Activated naive CD8-positive, alpha-beta T cell treated with anti-CD3 and anti-CD28 coated beads, Interleukin-2, amount 50 U/mL, for 24 hours (primary cell): ENCODE results near the gene TGFBR2.

Experiments used
- ATAC-seq: fragments of 150-1000 bp; cut with Tn5 transposase; one replicate; pipeline ENCODE4 v1.10.0; 2021
- DNase-seq: peaks from one replicate; pipeline ENCODE4 v3.0.0; 2021
- H3K27ac Mint-ChIP-seq: one replicate; pipeline ENCODE4 v1.8.0; 2021; ENCODE audit warnings: mild to moderate bottlenecking, mixed read lengths
- H3K27me3 Mint-ChIP-seq: one replicate; pipeline ENCODE4 v1.8.0; 2021; ENCODE audit warnings: mixed read lengths
- H3K36me3 Mint-ChIP-seq: one replicate; pipeline ENCODE4 v1.8.0; 2021; ENCODE audit warnings: low read depth, mixed read lengths
- H3K4me1 Mint-ChIP-seq: one replicate; pipeline ENCODE4 v1.8.0; 2021; ENCODE audit warnings: mixed read lengths
- H3K4me3 Mint-ChIP-seq: one replicate; pipeline ENCODE4 v1.8.0; 2021; ENCODE audit warnings: mild to moderate bottlenecking, moderate library complexity, mixed read lengths
- H3K9me3 Mint-ChIP-seq: one replicate; pipeline ENCODE4 v1.8.0; 2021; ENCODE audit warnings: mixed read lengths

Gene TGFBR2

GRCh38 chr3:30606301-30607031 lies at the start of gene TGFBR2:
TSS of gene TGFBR2 (plus strand) at chr3:30606601. CDS start at chr3:30606884, 283 bp downstream.
- ATAC-seq (peak; percentile 86), DNase-seq (peak; percentile 90)
- no peaks in the 10 kb centered on the region for H3K27me3 Mint-ChIP-seq
- peak within 1 kb of the TSS; percentile 92 for H3K4me3 Mint-ChIP-seq
- H3K27ac Mint-ChIP-seq: peak within 1 kb of the TSS; percentile 96
- no peaks in the 10 kb centered on the region for H3K9me3 Mint-ChIP-seq
- H3K4me1 Mint-ChIP-seq: peaks cover 68% of the 10 kb centered on the region
- peaks cover 34% of the 10 kb centered on the region for H3K36me3 Mint-ChIP-seq

- Mint-ChIP-seq H3K4me1 (peaks cover 11% of the 10 kb centered on the region), H3K4me3 (no peak overlapping the region), H3K9me3 (no peaks in the 10 kb centered on the region), H3K36me3 (no peaks in the 10 kb centered on the region), H3K27me3 (no peaks in the 10 kb centered on the region), H3K27ac (no peak overlapping the region)
- DNase-seq (no peak), ATAC-seq (no peak)
These were observed 48.6 kb upstream of the TGFBR2 start for GRCh38 chr3:30557746-30558303.

- DNase-seq (no peak), ATAC-seq (no peak)
- no peaks in the 10 kb centered on the region for H3K4me1 Mint-ChIP-seq
- no peaks in the 10 kb centered on the region for H3K36me3 Mint-ChIP-seq
- no peak overlapping the region for H3K27ac Mint-ChIP-seq
- H3K27me3 Mint-ChIP-seq: no peaks in the 10 kb centered on the region
- H3K9me3 Mint-ChIP-seq: no peaks in the 10 kb centered on the region
- H3K4me3 Mint-ChIP-seq: no peak overlapping the region
These were observed 42.4 kb upstream of the TGFBR2 start for GRCh38 chr3:30563956-30564355.

- ATAC-seq: no peak
- Mint-ChIP-seq H3K27ac (no peak overlapping the region), H3K4me1 (no peaks in the 10 kb centered on the region), H3K9me3 (no peaks in the 10 kb centered on the region), H3K27me3 (no peaks in the 10 kb centered on the region), H3K36me3 (no peaks in the 10 kb centered on the region), H3K4me3 (no peak overlapping the region)
- DNase-seq: no peak
These were observed 39.2 kb upstream of the TGFBR2 start for GRCh38 chr3:30567139-30567753.

- no peak overlapping the region for H3K4me3 Mint-ChIP-seq
- H3K27me3 Mint-ChIP-seq: no peaks in the 10 kb centered on the region
- H3K36me3 Mint-ChIP-seq: no peaks in the 10 kb centered on the region
- DNase-seq (no peak), ATAC-seq (no peak)
- no peaks in the 10 kb centered on the region for H3K9me3 Mint-ChIP-seq
- H3K27ac Mint-ChIP-seq: no peak overlapping the region
- peaks cover 19% of the 10 kb centered on the region for H3K4me1 Mint-ChIP-seq
These were observed 29.5 kb upstream of the TGFBR2 start for GRCh38 chr3:30576946-30577345.

- Mint-ChIP-seq H3K27ac (no peak overlapping the region), H3K36me3 (no peaks in the 10 kb centered on the region), H3K9me3 (no peaks in the 10 kb centered on the region), H3K27me3 (no peaks in the 10 kb centered on the region), H3K4me1 (peaks cover 19% of the 10 kb centered on the region), H3K4me3 (no peak overlapping the region)
- DNase-seq (no peak), ATAC-seq (no peak)
These were observed 28.6 kb upstream of the TGFBR2 start for GRCh38 chr3:30577788-30578187.

GRCh38 chr3:30578479-30578878 lies 27.9 kb upstream of the TGFBR2 start:
- H3K4me1 Mint-ChIP-seq: peaks cover 19% of the 10 kb centered on the region
- H3K4me3 Mint-ChIP-seq: no peak overlapping the region
- ATAC-seq (no peak), DNase-seq (no peak)
- H3K36me3 Mint-ChIP-seq: no peaks in the 10 kb centered on the region
- peak overlapping the region; percentile 5 for H3K27ac Mint-ChIP-seq
- no peaks in the 10 kb centered on the region for H3K27me3 Mint-ChIP-seq
- H3K9me3 Mint-ChIP-seq: no peaks in the 10 kb centered on the region

- no peak for DNase-seq
- no peak for ATAC-seq
- no peak overlapping the region for H3K4me3 Mint-ChIP-seq
These were observed 27.3 kb upstream of the TGFBR2 start for GRCh38 chr3:30578986-30579579.

GRCh38 chr3:30581067-30581585 lies 25.3 kb upstream of the TGFBR2 start:
- Mint-ChIP-seq H3K4me1 (peaks cover 19% of the 10 kb centered on the region), H3K27me3 (no peaks in the 10 kb centered on the region), H3K9me3 (no peaks in the 10 kb centered on the region), H3K36me3 (no peaks in the 10 kb centered on the region), H3K27ac (no peak overlapping the region), H3K4me3 (no peak overlapping the region)
- DNase-seq (no peak), ATAC-seq (no peak)

More at GRCh38 chr3:30578986-30579579, 27.3 kb upstream of the TGFBR2 start:
- Mint-ChIP-seq H3K4me1 (peaks cover 19% of the 10 kb centered on the region), H3K36me3 (no peaks in the 10 kb centered on the region), H3K27me3 (no peaks in the 10 kb centered on the region), H3K9me3 (no peaks in the 10 kb centered on the region), H3K27ac (peak overlapping the region; percentile 5)

GRCh38 chr3:30581982-30582381 lies 24.4 kb upstream of the TGFBR2 start:
- peaks cover 18% of the 10 kb centered on the region for H3K4me1 Mint-ChIP-seq
- DNase-seq: no peak
- H3K27me3 Mint-ChIP-seq: no peaks in the 10 kb centered on the region
- no peak overlapping the region for H3K27ac Mint-ChIP-seq
- H3K36me3 Mint-ChIP-seq: no peaks in the 10 kb centered on the region
- H3K9me3 Mint-ChIP-seq: no peaks in the 10 kb centered on the region
- no peak for ATAC-seq
- H3K4me3 Mint-ChIP-seq: no peak overlapping the region

- Mint-ChIP-seq H3K36me3 (no peaks in the 10 kb centered on the region), H3K4me3 (no peak overlapping the region), H3K27ac (no peak overlapping the region), H3K27me3 (no peaks in the 10 kb centered on the region), H3K9me3 (no peaks in the 10 kb centered on the region), H3K4me1 (peaks cover under 1% of the 10 kb centered on the region)
- ATAC-seq: no peak
- no peak for DNase-seq
These were observed 22.4 kb upstream of the TGFBR2 start for GRCh38 chr3:30583973-30584372.

GRCh38 chr3:30585654-30586053 lies 20.7 kb upstream of the TGFBR2 start:
- Mint-ChIP-seq H3K4me3 (no peak overlapping the region), H3K36me3 (no peaks in the 10 kb centered on the region), H3K27me3 (no peaks in the 10 kb centered on the region), H3K27ac (no peak overlapping the region), H3K4me1 (no peaks in the 10 kb centered on the region), H3K9me3 (no peaks in the 10 kb centered on the region)
- ATAC-seq: no peak
- DNase-seq: no peak

GRCh38 chr3:30586096-30586805 lies 20.1 kb upstream of the TGFBR2 start:
- H3K36me3 Mint-ChIP-seq: no peaks in the 10 kb centered on the region
- ATAC-seq (no peak), DNase-seq (no peak)
- H3K9me3 Mint-ChIP-seq: no peaks in the 10 kb centered on the region
- no peaks in the 10 kb centered on the region for H3K4me1 Mint-ChIP-seq
- H3K27ac Mint-ChIP-seq: no peak overlapping the region
- H3K4me3 Mint-ChIP-seq: no peak overlapping the region
- no peaks in the 10 kb centered on the region for H3K27me3 Mint-ChIP-seq

GRCh38 chr3:30586806-30587486 lies 19.5 kb upstream of the TGFBR2 start:
- no peaks in the 10 kb centered on the region for H3K36me3 Mint-ChIP-seq
- DNase-seq: no peak
- H3K27me3 Mint-ChIP-seq: no peaks in the 10 kb centered on the region
- H3K27ac Mint-ChIP-seq: no peak overlapping the region
- ATAC-seq: no peak
- no peaks in the 10 kb centered on the region for H3K9me3 Mint-ChIP-seq
- H3K4me1 Mint-ChIP-seq: no peaks in the 10 kb centered on the region
- no peak overlapping the region for H3K4me3 Mint-ChIP-seq
